Measurements from ENCODE around the gene GPRIN1. TPM values are rescaled to one million over a fixed set of nuclear protein-coding genes. Genes with fewer than 3 reads are reported as not detected.
"Not testable (repeated sequence)": the region's sequence is repeated elsewhere in the genome, so short reads cannot be mapped to it uniquely, and the experiment has no call there.

GPRIN1 gene
- total RNA-seq, 2 experiments from 2014 or later, result 1.5 to 1.7 TPM

DNA sequence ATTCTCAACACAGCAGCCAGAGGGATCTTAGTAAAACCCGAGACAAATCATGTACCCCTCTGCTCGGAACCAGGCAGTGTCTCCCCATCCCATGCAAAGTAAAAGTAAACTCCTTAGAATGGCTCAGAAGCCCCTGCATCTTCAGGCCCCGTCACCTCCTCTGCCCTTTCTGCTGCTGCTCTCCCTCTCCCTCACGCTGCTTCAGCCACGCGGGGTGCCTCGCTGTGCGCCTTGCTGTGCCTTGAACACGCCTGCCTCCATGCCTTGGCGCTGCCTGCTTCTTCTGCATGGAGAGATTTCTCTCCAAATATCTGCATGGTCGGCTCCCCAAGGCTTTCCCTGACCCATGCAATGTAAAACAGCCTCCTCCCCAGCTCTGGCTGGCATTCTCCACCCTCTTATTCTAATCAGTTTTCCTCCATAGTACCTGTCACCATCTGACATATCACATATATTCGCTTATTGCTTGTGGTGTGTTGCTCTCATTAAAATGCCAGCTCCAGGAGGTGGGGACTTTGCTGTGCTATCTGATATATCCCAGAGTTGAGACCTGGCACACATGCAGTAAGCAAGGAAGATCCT, 8.0 kb downstream of the GPRIN1 start:
- H3K27me3 Mint-ChIP-seq, result peaks cover 17% of the 10 kb centered on the region
- H3K36me3 Mint-ChIP-seq, result no peaks in the 10 kb centered on the region
- H3K27ac Mint-ChIP-seq, result no peak overlapping the region
- DNase-seq, result no peak
- H3K9me3 Mint-ChIP-seq, result no peaks in the 10 kb centered on the region
- peaks cover 5% of the 10 kb centered on the region for H3K4me1 Mint-ChIP-seq
- no peak overlapping the region for H3K4me3 Mint-ChIP-seq

DNA sequence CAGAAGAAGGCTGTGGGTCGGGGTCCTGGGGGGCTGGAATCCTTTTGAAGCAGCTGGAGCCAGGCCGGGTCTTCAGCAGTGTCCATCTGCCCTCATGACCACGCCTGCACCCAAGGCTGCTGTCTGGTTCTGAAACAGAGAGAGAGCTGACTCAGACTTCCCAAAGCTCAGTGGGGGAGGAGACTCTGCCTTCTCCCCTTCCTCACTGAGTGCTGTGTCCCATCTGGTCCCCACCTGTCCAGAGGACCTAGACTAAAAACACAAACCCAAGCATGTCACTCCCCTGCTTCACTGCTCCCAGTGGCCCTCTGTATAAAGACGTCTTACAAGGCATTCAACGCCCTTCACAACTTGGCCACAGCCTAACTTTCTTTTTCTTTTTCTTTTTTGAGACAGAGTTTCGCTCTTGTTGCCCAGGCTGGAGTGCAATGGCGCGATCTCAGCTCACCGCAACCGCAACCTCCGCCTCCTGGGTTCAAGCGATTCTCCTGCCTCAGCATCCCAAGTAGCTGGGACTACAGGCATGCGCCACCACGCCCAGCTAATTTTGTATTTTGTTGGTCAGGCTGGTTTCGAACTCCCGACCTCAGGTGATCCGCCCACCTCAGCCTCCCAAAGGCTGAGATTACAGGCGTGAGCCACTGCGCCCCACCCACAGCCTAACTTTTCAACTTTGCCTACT, 10.1 kb downstream of the GPRIN1 start:
- Mint-ChIP-seq H3K27me3 (peaks cover 30% of the 10 kb centered on the region), H3K4me1 (peaks cover 11% of the 10 kb centered on the region)
- not testable (repeated sequence) for H3K36me3 Mint-ChIP-seq, H3K9me3 Mint-ChIP-seq, DNase-seq, H3K4me3 Mint-ChIP-seq, H3K27ac Mint-ChIP-seq

DNA sequence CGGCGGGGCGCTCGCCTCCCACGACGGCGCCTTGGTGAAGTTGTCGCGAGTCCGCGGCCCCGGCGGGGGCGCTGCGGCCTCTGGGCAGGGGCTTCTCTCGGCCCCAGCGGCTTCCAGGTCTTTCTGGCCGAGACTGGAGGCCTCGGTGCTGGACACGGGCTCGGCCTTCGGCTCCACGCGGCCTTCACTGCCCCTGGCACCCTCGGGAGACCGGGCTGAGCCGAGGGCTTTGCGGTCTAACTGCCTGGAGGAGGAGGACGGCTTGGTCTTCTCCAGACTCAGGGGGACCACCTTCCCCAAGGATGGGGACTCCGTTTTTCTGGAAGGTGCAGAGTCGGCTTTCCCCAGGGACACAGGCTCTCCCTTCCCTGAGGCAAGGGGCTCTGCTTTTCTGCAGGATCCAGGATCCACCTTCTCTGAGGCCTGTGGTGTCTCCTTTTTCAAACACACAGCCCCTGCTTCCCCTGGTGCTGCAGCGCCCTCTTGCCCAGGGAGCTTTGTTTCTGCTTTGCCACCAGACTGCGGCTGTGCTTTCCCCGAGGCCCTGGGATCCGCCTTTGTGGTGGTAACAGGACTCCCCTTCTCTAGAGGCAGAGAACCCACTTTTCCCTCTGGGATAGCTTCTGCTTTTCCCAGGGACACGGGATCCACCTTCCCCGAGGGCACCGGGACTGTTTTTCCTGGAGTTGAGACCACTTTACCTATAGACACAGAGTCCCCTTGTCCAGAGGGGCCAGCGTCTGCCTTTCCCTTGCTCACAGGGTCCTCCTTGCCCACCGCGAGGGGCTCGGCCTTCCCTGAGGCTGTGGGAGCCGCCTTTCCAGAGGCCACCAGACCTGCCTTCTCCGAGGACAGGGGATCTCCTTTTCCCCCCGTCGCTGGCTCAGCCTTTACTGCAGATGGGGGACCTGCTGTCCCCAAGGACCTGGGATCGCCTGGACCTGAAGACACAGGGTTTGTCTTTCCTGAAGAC, 12.3 kb downstream of the GPRIN1 start:
- Mint-ChIP-seq H3K27ac (no peak overlapping the region), H3K4me1 (peaks cover 11% of the 10 kb centered on the region), H3K36me3 (no peaks in the 10 kb centered on the region), H3K27me3 (peaks cover 22% of the 10 kb centered on the region), H3K4me3 (peak overlapping the region; percentile 38), H3K9me3 (no peaks in the 10 kb centered on the region)
- DNase-seq, result no peak

DNA sequence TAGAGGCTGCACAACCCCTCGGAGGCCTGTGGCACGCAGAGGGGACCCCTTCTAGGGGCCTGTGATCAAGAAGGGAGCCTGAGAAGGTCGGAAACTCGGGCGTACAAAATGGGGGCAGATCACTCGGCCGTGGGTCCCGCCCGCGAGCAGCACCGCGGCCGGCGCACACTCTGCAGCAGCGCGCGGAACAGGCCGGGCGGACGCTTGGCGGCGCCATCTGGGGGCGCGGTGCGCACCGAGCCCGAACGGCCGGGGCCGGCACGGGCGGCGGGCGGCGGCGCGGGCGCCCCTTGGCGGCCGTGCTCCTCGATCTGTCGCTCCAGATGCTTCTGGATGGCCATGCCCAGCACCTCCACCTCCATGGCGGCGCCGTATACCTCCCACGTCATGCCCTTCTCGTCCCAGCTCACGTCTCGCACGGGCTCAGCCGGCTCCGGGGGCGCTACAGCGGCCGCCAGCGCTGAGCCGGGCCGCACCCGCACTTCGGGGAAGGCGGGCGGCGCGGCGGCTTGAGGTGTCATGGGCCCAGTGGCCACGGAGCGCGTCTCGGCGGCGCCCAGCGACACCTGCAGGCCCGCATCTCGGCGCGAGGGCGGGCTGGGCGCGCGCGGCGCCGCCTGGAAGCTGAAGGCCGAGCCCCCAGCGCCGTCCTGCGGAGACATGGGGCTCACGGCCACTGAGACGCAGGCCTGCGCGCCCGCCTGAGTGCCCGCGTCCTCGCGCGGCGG, 13.1 kb downstream of the GPRIN1 start:
- DNase-seq, result peak; percentile 75
- Mint-ChIP-seq H3K27me3 (peaks cover 22% of the 10 kb centered on the region), H3K36me3 (no peaks in the 10 kb centered on the region), H3K27ac (no peak overlapping the region), H3K4me1 (peaks cover 11% of the 10 kb centered on the region), H3K4me3 (peak overlapping the region; percentile 65), H3K9me3 (no peaks in the 10 kb centered on the region)

DNA sequence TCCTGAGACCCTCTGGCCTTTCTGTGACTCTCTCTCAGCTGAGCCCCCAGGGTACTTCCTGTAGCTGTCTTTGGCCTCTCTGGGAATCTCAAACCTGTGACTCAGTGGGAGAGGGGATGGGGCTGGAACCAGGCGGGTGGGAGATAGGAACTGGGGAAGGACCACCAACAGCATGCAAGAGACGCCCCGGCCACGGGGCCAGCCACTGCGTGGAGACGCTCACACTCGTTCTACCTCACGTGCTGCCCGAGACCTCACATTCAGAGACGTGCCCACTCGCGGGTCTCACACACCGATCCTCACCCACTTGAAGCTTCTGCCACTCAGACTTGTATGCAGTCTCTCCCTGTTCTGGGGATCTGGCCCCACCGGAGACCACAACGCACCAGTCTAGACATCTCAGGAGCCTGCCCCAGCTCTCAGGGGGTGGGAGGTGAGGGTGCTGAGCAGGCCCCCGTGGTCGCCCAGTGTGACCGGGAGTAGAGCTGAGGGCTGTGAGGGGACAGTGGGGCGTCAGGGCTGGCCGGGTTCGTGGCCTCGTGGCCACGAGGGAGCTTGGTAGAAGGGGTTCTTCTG, 13.8 kb downstream of the GPRIN1 start:
- Mint-ChIP-seq H3K36me3 (no peaks in the 10 kb centered on the region), H3K27ac (no peak overlapping the region), H3K4me3 (peak overlapping the region; percentile 65), H3K9me3 (no peaks in the 10 kb centered on the region), H3K27me3 (peaks cover 22% of the 10 kb centered on the region), H3K4me1 (peaks cover 11% of the 10 kb centered on the region)
- no peak for DNase-seq

DNA sequence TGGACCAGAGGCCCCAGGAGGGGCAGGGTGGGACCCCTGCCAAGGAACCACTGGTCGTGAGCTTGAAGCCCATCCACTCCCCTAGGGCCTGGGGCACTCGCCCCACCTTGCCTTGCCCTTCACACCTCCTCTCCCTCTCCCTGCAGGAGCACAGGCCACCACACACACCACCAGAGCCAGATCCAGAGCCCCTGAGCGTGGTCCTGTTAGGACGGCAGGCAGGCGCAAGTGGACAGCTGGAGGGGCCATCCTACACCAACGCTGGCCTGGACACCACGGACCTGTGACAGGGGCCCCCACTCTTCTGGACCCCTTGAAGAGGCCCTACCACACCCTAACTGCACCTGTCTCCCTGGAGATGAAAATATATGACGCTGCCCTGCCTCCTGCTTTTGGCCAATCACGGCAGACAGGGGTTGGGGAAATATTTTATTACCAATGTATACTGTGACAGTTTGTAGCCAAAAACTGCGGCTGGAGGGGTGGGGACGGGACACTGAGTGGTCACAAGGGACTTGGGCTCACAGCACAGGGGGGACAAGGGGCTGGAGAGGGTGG, 14.5 kb downstream of the GPRIN1 start:
- no peak for DNase-seq
- H3K27me3 Mint-ChIP-seq, result peaks cover 22% of the 10 kb centered on the region
- H3K27ac Mint-ChIP-seq, result no peak overlapping the region
- H3K36me3 Mint-ChIP-seq, result no peaks in the 10 kb centered on the region
- no peak overlapping the region for H3K4me3 Mint-ChIP-seq
- H3K9me3 Mint-ChIP-seq, result no peaks in the 10 kb centered on the region
- H3K4me1 Mint-ChIP-seq, result peaks cover 11% of the 10 kb centered on the region

DNA sequence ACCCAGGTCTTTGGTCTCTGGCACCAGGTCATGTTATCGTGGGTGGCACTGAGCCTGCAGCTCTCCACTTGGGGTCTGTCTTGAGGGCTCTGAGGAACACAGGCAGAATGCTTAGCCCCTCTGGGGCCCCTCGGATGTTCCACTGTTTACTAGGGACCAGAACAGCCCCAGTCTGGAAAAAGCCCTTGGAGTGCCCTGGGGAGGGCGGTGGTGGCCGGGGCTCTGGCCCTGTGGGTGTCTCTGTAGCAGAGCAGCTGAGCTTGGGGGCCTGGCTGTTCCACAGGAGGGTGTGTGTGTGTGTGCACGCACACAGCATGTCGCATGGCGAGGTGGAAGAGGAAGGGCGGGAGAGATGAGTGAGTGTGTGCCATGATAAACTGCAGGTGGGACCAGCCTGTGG, 15.4 kb downstream of the GPRIN1 start:
- no peaks in the 10 kb centered on the region for H3K9me3 Mint-ChIP-seq
- H3K36me3 Mint-ChIP-seq, result no peaks in the 10 kb centered on the region
- no peak for DNase-seq
- no peak overlapping the region for H3K27ac Mint-ChIP-seq
- peaks cover 6% of the 10 kb centered on the region for H3K4me1 Mint-ChIP-seq
- H3K4me3 Mint-ChIP-seq, result no peak overlapping the region
- peaks cover 22% of the 10 kb centered on the region for H3K27me3 Mint-ChIP-seq

DNA sequence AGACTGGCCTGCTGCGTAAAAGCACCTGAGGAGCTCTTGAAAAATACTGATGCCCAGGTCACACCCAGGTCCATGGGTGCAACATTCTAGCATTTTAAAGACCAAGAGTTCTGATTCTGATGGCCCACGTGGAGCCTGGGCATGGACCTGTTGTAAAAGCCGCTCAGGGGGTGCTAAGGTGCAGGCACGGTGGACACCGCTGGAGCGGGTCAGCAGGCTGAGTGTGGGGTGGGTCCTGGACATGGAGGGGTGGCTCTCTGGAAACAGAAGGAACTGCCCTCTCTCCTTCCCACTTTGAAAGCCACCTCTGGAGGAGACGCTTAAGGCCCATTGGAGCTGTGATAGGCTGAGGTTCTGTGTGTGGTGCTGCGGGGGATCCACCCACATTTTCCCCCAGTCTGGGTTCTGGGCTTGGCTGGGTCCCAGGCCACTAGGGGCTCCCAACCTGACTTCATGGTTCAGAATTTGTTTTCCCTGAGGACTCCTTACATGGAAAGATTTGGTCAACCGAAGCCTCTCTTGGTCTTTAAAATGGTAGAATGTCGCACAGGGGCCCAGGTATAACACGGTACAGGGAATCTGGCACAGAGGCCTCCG, 16.6 kb downstream of the GPRIN1 start:
- Mint-ChIP-seq H3K27ac (no peak overlapping the region), H3K27me3 (peaks cover 17% of the 10 kb centered on the region), H3K9me3 (no peaks in the 10 kb centered on the region), H3K4me3 (no peak overlapping the region), H3K4me1 (peaks cover 6% of the 10 kb centered on the region), H3K36me3 (no peaks in the 10 kb centered on the region)
- no peak for DNase-seq

DNA sequence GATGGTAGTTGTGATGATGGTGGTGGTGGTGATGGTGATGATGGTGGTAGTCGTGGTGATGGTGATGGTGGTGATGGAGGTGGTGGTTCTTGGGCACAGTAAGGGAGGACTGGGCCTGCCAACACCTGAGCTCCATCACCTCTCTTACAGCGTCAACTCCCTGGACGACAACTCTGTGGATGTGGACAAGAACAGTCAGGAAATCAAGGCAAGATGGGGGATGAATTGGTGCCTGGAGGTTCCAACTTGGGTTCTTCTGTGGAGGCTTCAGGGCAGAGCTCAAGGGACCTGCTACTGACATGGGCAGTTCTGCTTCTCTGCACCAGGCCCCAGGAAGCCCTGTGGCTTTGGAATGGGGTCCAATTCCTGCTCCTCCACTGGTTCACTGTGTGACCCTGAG, 17.4 kb downstream of the GPRIN1 start:
- Mint-ChIP-seq H3K36me3 (no peaks in the 10 kb centered on the region), H3K4me1 (peaks cover 6% of the 10 kb centered on the region), H3K27me3 (peaks cover 13% of the 10 kb centered on the region), H3K9me3 (no peaks in the 10 kb centered on the region), H3K27ac (no peak overlapping the region), H3K4me3 (no peak overlapping the region)
- no peak for DNase-seq

DNA sequence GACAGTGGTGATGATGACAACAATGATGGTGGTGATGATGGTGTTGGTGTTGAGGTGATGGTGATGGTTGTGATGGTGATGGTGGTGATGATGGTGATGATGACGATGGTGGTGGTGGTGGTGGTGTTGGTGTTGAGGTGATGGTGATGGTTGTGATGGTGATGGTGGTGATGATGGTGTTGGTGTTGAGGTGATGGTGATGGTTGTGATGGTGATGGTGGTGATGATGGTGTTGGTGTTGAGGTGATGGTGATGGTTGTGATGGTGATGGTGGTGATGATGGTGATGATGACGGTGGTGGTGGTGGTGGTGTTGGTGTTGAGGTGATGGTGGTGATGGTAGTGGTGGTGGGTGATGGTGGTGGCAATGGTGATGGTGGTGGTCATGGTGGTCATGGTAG, 18.3 kb downstream of the GPRIN1 start:
- not testable (repeated sequence) for H3K4me3 Mint-ChIP-seq, H3K27ac Mint-ChIP-seq, H3K4me1 Mint-ChIP-seq, DNase-seq, H3K36me3 Mint-ChIP-seq, H3K9me3 Mint-ChIP-seq
- peaks cover 12% of the 10 kb centered on the region for H3K27me3 Mint-ChIP-seq

DNA sequence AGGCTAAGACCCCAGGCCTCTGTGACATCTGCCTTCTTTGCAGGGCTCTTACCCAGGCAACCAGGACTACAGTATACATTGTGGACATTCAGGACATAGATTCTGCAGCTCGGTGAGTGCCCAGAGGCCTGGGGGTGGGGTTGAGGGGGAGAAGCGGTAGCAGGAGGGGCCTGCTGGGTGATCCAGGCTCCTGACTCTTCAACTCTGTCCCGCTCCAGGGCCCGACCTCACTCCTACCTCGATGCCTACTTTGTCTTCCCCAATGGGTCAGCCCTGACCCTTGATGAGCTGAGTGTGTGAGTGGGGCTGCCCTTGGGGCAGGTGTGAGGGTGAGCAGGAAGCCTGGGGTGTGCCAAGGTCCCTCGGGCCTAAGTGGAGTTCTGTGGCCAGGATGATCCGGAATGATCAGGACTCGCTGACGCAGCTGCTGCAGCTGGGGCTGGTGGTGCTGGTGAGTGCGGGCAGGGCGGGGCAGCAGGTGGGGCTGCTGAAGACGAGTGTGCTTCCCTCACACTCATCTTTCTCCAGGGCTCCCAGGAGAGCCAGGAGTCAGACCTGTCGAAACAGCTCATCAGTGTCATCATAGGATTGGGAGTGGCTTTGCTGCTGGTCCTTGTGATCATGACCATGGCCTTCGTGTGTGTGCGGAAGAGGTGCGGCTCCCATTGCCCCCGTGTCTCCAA, 19.8 kb downstream of the GPRIN1 start:
- Mint-ChIP-seq H3K27me3 (no peaks in the 10 kb centered on the region), H3K36me3 (no peaks in the 10 kb centered on the region), H3K4me3 (no peak overlapping the region), H3K27ac (no peak overlapping the region), H3K9me3 (peaks cover 6% of the 10 kb centered on the region), H3K4me1 (no peaks in the 10 kb centered on the region)
- DNase-seq, result no peak

DNA sequence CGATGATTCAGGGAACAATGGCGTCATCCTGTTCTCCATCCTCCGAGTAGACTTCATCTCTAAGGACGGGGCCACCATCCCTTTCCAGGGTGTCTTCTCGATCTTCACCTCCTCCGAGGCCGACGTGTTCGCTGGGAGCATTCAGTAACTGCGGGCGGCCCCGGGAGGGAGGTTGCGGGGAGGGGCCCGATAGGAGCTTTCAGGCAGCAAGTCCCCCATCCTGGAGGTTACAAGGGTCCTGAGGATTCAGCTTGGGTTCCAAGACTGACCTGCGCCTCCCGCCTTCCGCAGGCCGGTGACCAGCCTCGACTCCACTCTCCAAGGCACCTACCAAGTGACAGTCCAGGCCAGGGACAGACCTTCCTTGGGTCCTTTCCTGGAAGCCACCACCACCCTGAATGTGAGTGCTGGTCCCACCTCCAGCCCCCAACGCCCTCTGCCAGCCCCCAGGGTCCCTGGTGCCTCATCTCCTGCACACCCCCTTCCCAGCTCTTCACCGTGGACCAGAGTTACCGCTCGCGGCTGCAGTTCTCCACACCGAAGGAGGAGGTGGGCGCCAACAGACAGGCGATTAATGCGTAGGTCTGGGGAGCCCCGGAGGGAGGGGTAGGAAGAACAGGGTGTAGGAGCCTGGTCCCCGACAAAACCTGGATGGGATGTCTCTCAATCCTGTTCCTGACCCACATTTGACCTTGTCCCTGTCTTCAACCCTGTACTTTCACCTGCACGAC, 20.8 kb downstream of the GPRIN1 start:
- Mint-ChIP-seq H3K4me3 (no peak overlapping the region), H3K36me3 (no peaks in the 10 kb centered on the region), H3K4me1 (no peaks in the 10 kb centered on the region), H3K27ac (no peak overlapping the region), H3K9me3 (peaks cover 7% of the 10 kb centered on the region), H3K27me3 (no peaks in the 10 kb centered on the region)
- DNase-seq, result no peak

DNA sequence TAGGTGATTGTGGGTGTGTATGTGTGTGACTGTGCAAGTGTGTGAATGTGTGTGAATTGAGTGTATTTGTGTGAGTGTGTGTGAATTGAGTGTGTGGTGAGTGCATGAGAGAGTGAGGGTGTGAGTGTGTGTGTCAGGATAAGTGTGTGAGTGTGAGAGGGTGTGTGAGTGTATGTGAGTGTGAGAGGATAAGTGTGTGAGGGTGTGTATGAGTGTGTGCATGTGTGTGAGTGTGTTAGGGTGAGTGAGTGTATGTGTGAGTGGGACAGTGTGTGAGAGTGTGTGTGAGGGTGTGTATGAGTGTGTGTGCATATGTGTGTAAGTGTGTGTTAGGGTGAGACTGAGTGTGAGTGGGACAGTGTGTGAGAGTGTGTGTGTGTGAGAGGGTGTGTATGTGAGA, 21.7 kb downstream of the GPRIN1 start:
- H3K27me3 Mint-ChIP-seq, result no peaks in the 10 kb centered on the region
- no peaks in the 10 kb centered on the region for H3K36me3 Mint-ChIP-seq
- H3K9me3 Mint-ChIP-seq, result peaks cover 7% of the 10 kb centered on the region
- no peak overlapping the region for H3K4me3 Mint-ChIP-seq
- no peak overlapping the region for H3K27ac Mint-ChIP-seq
- DNase-seq, result no peak
- no peaks in the 10 kb centered on the region for H3K4me1 Mint-ChIP-seq

Measured in activated naive CD8-positive, alpha-beta T cell treated with anti-CD3 and anti-CD28 coated beads for 36 hours (primary cell).